HG03575 (cell line): ENCODE data around the gene NMRAL1.

ENCODE experiments used
- ATAC-seq: cut with Tn5 transposase; IDR thresholded peaks from one replicate; pipeline ENCODE4 v1.9.1; 2021; ENCODE audit not compliant: unreplicated experiment, insufficient number of reproducible peaks, low FRiP score; ENCODE audit errors: extremely low read depth

NMRAL1 gene

GRCh38 chr16:4474192-4474961 lies at the start of gene NMRAL1:
NMRAL1 (minus strand) TSS chr16:4474625; CDS start chr16:4474132, 493 bp downstream.
- ATAC-seq = no peak

GRCh38 chr16:4523686-4524085 lies 49.3 kb upstream of the NMRAL1 start:
- no peak for ATAC-seq

GRCh38 chr16:4522051-4522581 lies 47.7 kb upstream of the NMRAL1 start:
- no peak for ATAC-seq

- no peak for ATAC-seq
Observed at GRCh38 chr16:4520913-4521312, 46.5 kb upstream of the NMRAL1 start.

- no peak for ATAC-seq
Observed at GRCh38 chr16:4519274-4520058, 45.0 kb upstream of the NMRAL1 start.

GRCh38 chr16:4517812-4518680 lies 43.6 kb upstream of the NMRAL1 start:
- ATAC-seq = no peak

- no peak for ATAC-seq
Observed at GRCh38 chr16:4515611-4516233, 41.3 kb upstream of the NMRAL1 start.

- ATAC-seq = no peak
Observed at GRCh38 chr16:4514606-4515005, 40.2 kb upstream of the NMRAL1 start.

- no peak for ATAC-seq
Observed at GRCh38 chr16:4513881-4514280, 39.5 kb upstream of the NMRAL1 start.

- no peak for ATAC-seq
Observed at GRCh38 chr16:4513086-4513860, 38.8 kb upstream of the NMRAL1 start.

- ATAC-seq = no peak
Observed at GRCh38 chr16:4512473-4512872, 38.0 kb upstream of the NMRAL1 start.

- no peak for ATAC-seq
Observed at GRCh38 chr16:4511441-4512082, 37.1 kb upstream of the NMRAL1 start.

- ATAC-seq = no peak
Observed at GRCh38 chr16:4510747-4511426, 36.5 kb upstream of the NMRAL1 start.

- ATAC-seq = no peak
Observed at GRCh38 chr16:4510131-4510530, 35.7 kb upstream of the NMRAL1 start.

GRCh38 chr16:4509420-4509819 lies 35.0 kb upstream of the NMRAL1 start:
- no peak for ATAC-seq

- no peak for ATAC-seq
Observed at GRCh38 chr16:4508806-4509205, 34.4 kb upstream of the NMRAL1 start.
